Colonic mucosa (tissue), 4 donors: ENCODE measurements around the gene FLT1. TPM values are rescaled to one million over a fixed set of nuclear protein-coding genes. Genes with fewer than 3 reads are reported as not detected.

ENCODE experiments used
- DNase-seq: peaks from one replicate; pipeline ENCODE4 v3.0.0-alpha.2; 2020
- H3K27ac ChIP-seq: fragments of 200-600 bp; one replicate; pipeline ENCODE4 v1.8.0; 2021
- H3K27me3 ChIP-seq: fragments of 200-600 bp; one replicate; pipeline ENCODE4 v1.8.0; 2021
- H3K36me3 ChIP-seq: fragments of 200-600 bp; one replicate; pipeline ENCODE4 v1.8.0; 2021
- H3K4me1 ChIP-seq: fragments of 200-600 bp; one replicate; pipeline ENCODE4 v1.8.0; 2021; ENCODE audit warnings: mild to moderate bottlenecking
- H3K4me3 ChIP-seq: fragments of 200-600 bp; one replicate; pipeline ENCODE4 v1.8.0; 2021
- H3K9ac ChIP-seq, 2 donors: one replicate each; pipeline ENCODE4 v1.7.0; 2013; ENCODE audit warnings: control low read depth in 2 of 2, low read depth in 2 of 2, low read length in 2 of 2
- H3K9me3 ChIP-seq: fragments of 200-600 bp; one replicate; pipeline ENCODE4 v1.8.0; 2021
- intact Hi-C: fragments of 100-400 bp; cut with DNase I; formaldehyde crosslinking; loops from one replicate; pipeline ENCODE4 v1.14.1; 2022
- total RNA-seq, 2 donors: library from RNA; stranded (reverse); fragmentation: NEBNext Ultra II Directional in 1 of 2; extraction: Animal tissue kit (Norgen Biotek cat#: 25700) in 1 of 2; gene quantifications; one replicate each; pipeline ENCODE4 v1.2.1, GENCODE V29; 2021
- TF ChIP-seq, protein P1 (sequence below): fragments of 200-600 bp; IDR thresholded peaks from one replicate; pipeline ENCODE4 v1.8.0; 2022; ENCODE audit warnings: antibody characterized with exemption, mild to moderate bottlenecking
- donor health status: healthy.
- donor health status: DM: no; HTN: no; CAD: no.
- donor health status: DM: no; HTN: no; CAD: no.

The FLT1 gene
- total RNA-seq, 2 donors from 2014 or later = 4.7 to 16.6 TPM

DNA sequence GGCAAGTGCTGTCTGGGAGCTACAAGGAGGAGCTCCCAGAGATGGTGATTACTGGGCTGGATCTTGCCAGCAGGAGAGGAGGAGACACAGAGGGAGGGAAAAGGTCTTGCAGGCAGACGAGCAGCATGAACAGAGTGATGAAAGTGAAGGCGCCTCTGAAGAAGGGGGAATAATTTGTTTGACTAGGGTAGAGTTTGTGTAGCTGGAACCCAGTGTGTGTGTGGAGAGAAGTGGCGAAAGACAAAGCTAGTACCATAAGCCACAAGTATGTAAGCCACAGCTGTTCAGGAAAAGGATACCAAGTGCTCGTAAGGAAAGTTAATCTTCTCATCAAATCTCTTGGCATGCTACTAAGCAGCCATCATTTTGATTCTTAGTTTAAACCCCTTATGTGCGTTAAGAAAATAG, 5.4 kb downstream of the FLT1 start:
- H3K36me3 ChIP-seq = no peaks in the 10 kb centered on the region
- no peak overlapping the region for H3K27ac ChIP-seq
- DNase-seq = no peak
- H3K4me1 ChIP-seq = peaks cover 10% of the 10 kb centered on the region
- TF ChIP-seq, protein P1, sequence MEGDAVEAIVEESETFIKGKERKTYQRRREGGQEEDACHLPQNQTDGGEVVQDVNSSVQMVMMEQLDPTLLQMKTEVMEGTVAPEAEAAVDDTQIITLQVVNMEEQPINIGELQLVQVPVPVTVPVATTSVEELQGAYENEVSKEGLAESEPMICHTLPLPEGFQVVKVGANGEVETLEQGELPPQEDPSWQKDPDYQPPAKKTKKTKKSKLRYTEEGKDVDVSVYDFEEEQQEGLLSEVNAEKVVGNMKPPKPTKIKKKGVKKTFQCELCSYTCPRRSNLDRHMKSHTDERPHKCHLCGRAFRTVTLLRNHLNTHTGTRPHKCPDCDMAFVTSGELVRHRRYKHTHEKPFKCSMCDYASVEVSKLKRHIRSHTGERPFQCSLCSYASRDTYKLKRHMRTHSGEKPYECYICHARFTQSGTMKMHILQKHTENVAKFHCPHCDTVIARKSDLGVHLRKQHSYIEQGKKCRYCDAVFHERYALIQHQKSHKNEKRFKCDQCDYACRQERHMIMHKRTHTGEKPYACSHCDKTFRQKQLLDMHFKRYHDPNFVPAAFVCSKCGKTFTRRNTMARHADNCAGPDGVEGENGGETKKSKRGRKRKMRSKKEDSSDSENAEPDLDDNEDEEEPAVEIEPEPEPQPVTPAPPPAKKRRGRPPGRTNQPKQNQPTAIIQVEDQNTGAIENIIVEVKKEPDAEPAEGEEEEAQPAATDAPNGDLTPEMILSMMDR = no peak
- H3K4me3 ChIP-seq = no peak overlapping the region
- intact Hi-C loops = no loop called here
- H3K27me3 ChIP-seq = peaks cover 24% of the 10 kb centered on the region
- no peak overlapping the region for H3K9ac ChIP-seq
- H3K9me3 ChIP-seq = no peaks in the 10 kb centered on the region

DNA sequence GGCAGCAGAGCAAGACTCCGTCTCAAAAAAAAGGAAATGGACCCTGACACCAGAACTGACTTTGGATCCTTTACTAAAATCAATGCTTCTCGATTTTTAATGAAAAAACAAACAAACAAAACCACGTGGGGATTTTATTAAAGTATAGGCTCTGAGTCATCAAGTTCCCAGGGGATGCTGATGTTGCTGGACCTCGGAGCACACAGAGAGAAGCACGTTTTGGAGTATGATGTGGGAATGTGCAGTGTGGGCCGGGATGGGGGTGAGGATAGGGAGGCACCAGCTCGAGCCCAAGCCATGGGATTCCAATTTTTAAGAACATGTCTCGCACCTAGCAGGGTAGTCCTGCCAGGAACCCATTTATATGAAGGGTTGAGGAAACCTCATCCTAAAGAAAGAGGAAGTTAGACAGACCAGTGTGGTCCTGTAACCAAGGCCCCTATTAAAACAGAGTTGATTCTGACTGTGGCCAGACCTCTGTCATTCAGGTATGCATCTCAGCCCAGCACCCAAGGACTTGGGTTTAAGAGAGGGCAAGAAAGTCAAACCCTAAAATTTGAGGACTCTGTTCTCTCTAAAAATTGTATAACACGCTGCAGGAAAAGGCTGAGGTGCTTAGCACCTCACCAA, 6.4 kb downstream of the FLT1 start:
- intact Hi-C loops = no loop called here
- Histone ChIP-seq H3K4me1 (no peaks in the 10 kb centered on the region), H3K27ac (no peak overlapping the region), H3K9ac (no peak overlapping the region), H3K9me3 (no peaks in the 10 kb centered on the region), H3K27me3 (peaks cover 14% of the 10 kb centered on the region), H3K36me3 (no peaks in the 10 kb centered on the region), H3K4me3 (no peak overlapping the region)
- DNase-seq = no peak
- TF ChIP-seq, protein P1 = no peak

DNA sequence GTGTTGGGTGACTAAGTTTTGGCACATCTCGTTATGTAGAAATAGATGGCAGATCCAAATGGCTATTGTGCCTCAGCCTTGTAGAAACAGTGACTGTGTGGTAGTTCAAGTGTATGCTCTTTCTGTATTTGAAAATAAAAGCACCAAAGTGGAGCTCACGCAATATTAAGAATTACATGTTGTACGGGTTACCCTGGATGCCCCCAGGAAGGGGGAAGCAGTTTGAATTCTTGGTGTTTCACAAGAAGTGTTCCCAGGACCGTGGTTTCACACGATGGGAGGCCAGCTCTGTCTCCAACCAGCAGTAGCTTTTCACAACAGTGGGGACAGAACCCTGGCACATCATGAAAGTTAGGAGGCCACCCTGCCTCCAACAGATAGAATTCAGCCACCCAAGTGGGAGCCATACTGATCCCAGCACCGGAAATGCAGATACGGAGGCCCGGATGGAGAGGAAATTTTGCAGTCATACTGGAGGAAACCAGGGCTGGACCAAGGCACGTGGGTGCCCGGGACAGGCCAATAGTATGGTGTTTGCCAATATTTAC, 8.9 kb downstream of the FLT1 start:
- Histone ChIP-seq H3K27ac (no peak overlapping the region), H3K9ac (no peak overlapping the region), H3K36me3 (no peaks in the 10 kb centered on the region), H3K4me1 (no peaks in the 10 kb centered on the region), H3K9me3 (no peaks in the 10 kb centered on the region), H3K4me3 (no peak overlapping the region), H3K27me3 (no peaks in the 10 kb centered on the region)
- intact Hi-C loops = no loop called here
- TF ChIP-seq, protein P1 = no peak
- no peak for DNase-seq

DNA sequence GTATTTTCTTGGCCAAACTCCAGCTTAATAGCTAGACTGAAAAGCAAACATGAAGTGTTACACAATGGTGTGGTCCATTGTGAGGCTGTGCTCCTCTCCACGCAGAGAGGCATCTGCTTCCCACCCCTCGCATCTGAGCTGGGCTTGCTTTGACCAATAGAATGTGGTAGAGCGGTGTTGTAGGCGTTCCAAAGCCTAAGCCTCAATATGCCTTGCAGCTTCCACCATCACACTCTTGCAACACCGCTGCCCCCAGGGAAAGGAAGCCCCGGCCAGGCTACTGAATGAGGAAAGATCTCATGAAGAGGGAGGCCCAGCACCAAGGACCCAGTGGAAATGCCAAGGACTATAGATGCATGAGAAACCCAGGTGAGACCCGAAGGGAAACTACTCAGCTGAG, 9.4 kb downstream of the FLT1 start:
- no peaks in the 10 kb centered on the region for H3K27me3 ChIP-seq

DNA sequence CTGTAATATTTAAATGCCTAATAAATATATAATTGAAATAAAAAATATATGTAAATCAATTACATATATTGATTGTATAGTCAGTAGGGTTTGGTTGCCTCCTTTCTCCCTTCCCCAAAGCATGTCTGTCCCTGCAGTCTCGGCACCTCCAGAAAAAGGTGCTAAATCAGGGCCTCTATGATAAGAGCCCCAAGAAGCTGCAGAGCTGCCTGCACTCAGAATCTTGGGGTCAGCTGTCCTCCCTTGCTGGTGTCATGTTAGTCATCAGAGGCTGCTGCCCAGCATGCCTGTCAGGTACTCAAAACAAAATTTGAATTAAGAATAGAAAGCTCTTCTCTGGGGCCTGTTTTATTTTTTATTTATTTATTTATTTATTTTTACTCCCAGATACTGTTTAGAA, 9.8 kb downstream of the FLT1 start:
- no peak overlapping the region for H3K27ac ChIP-seq
- H3K4me1 ChIP-seq = no peaks in the 10 kb centered on the region
- no peaks in the 10 kb centered on the region for H3K36me3 ChIP-seq
- H3K4me3 ChIP-seq = no peak overlapping the region
- intact Hi-C loops = no loop called here
- TF ChIP-seq, protein P1 = no peak
- DNase-seq = no peak
- no peaks in the 10 kb centered on the region for H3K27me3 ChIP-seq
- H3K9ac ChIP-seq = no peak overlapping the region
- H3K9me3 ChIP-seq = no peaks in the 10 kb centered on the region

More for the DNA sequence above, 9.4 kb downstream of the FLT1 start:
- Histone ChIP-seq H3K9me3 (no peaks in the 10 kb centered on the region), H3K4me3 (no peak overlapping the region), H3K4me1 (no peaks in the 10 kb centered on the region), H3K27ac (no peak overlapping the region), H3K9ac (no peak overlapping the region), H3K36me3 (no peaks in the 10 kb centered on the region)
- DNase-seq = no peak
- TF ChIP-seq, protein P1 = no peak
- intact Hi-C loops = no loop called here
